PFSK-1 (cell line): ENCODE data around the gene APH1B.

Experiments used
- FOXP2 ChIP-seq: optimal IDR thresholded peaks from 2 replicates; pipeline ENCODE3; 2011; ENCODE audit warnings: borderline replicate concordance, control low read depth, inconsistent platforms; ENCODE audit not compliant: insufficient read depth; ENCODE audit errors: extremely low read length, extremely low read depth
- POLR2AphosphoS5 ChIP-seq: IDR thresholded peaks from 2 replicates; pipeline ENCODE4 v1.6.1; 2012; ENCODE audit warnings: low read depth, mild to moderate bottlenecking, control low read depth, low read length, moderate library complexity
- REST ChIP-seq, 2 experiments: IDR thresholded peaks; 2 replicates each; pipeline versions ENCODE4 v1.6.1 to v1.8.0; 2011 to 2012; ENCODE audit warnings: low read depth in 2 of 2, low read length in 2 of 2, control low read depth in 1 of 2, inconsistent platforms in 1 of 2, mild to moderate bottlenecking in 1 of 2, moderate library complexity in 1 of 2; ENCODE audit not compliant: insufficient read depth in 1 of 2
- SIN3A ChIP-seq: IDR thresholded peaks from 2 replicates; pipeline ENCODE4 v1.6.1; 2012; ENCODE audit warnings: mild to moderate bottlenecking, low read length, moderate library complexity, borderline replicate concordance; ENCODE audit not compliant: insufficient read depth
- TAF1 ChIP-seq: IDR thresholded peaks from 2 replicates; pipeline ENCODE4 v1.6.1; 2012; ENCODE audit warnings: low read length, control low read depth, borderline replicate concordance; ENCODE audit not compliant: insufficient read depth

APH1B gene

GRCh38 chr15:63292241-63292640 lies 14.8 kb downstream of the APH1B start:
- TF ChIP-seq FOXP2, result no peak
- no peak for TF ChIP-seq POLR2AphosphoS5
- no peak for TF ChIP-seq REST (IDR thresholded peaks at IDR 0.05; ENCODE audit: insufficient read depth in 1 of 2, low read depth in 2 of 2, low read length in 2 of 2)
- no peak for TF ChIP-seq SIN3A
- no peak for TF ChIP-seq TAF1

GRCh38 chr15:63292771-63293170 lies 15.4 kb downstream of the APH1B start:
- no peak for TF ChIP-seq FOXP2
- TF ChIP-seq TAF1, result no peak
- no peak for TF ChIP-seq REST (IDR thresholded peaks at IDR 0.05; ENCODE audit: insufficient read depth in 1 of 2, low read depth in 2 of 2, low read length in 2 of 2)
- TF ChIP-seq SIN3A, result no peak
- TF ChIP-seq POLR2AphosphoS5, result no peak

- TF ChIP-seq FOXP2 (no peak), POLR2AphosphoS5 (no peak), SIN3A (no peak), REST (IDR thresholded peaks at IDR 0.05; ENCODE audit: insufficient read depth in 1 of 2, low read depth in 2 of 2, low read length in 2 of 2) (no peak), TAF1 (no peak)
Measured at GRCh38 chr15:63294359-63294758, 17.0 kb downstream of the APH1B start.

- TF ChIP-seq POLR2AphosphoS5 (no peak), TAF1 (no peak), REST (IDR thresholded peaks at IDR 0.05; ENCODE audit: insufficient read depth in 1 of 2, low read depth in 2 of 2, low read length in 2 of 2) (no peak)
Measured at GRCh38 chr15:63295341-63295740, 17.9 kb downstream of the APH1B start.

GRCh38 chr15:63296195-63296594 lies 18.8 kb downstream of the APH1B start:
- TF ChIP-seq TAF1 (no peak), SIN3A (no peak), POLR2AphosphoS5 (no peak), REST (IDR thresholded peaks at IDR 0.05; ENCODE audit: insufficient read depth in 1 of 2, low read depth in 2 of 2, low read length in 2 of 2) (no peak), FOXP2 (no peak)
